HepG2 (cell line): ENCODE data around the gene CDK2AP2. TPM values are rescaled to one million over a fixed set of nuclear protein-coding genes. Genes with fewer than 3 reads are reported as not detected.

Experiments used
- BCL6 ChIP-seq: IDR thresholded peaks from 2 replicates; pipeline ENCODE4 v1.6.1; 2016; ENCODE audit warnings: missing genetic modification reagents, missing compliant biosample characterization
- CBX5 ChIP-seq: sonication (generic); formaldehyde crosslinking; IDR thresholded peaks from 2 replicates; pipeline ENCODE4 v1.4.0; 2020; ENCODE audit warnings: missing genetic modification reagents, borderline replicate concordance
- CHD4 ChIP-seq: fragments of 200-600 bp; sonication (generic); IDR thresholded peaks from 2 replicates; pipeline ENCODE4 v1.7.0; 2017; ENCODE audit warnings: mild to moderate bottlenecking, low read length, borderline replicate concordance
- CREM ChIP-seq, 2 experiments: sonication (generic) in 1 of 2; formaldehyde crosslinking in 1 of 2; IDR thresholded peaks; 2 replicates each; pipeline versions ENCODE4 v1.4.0 to v1.6.1; 2016 to 2020; ENCODE audit warnings: antibody characterized with exemption in 1 of 2, mild to moderate bottlenecking in 1 of 2, missing genetic modification reagents in 1 of 2
- ERF ChIP-seq: IDR thresholded peaks from 2 replicates; pipeline ENCODE4 v1.6.1; 2018; ENCODE audit warnings: missing biosample characterization, missing genetic modification reagents
- GPBP1L1 ChIP-seq: sonication (generic); formaldehyde crosslinking; IDR thresholded peaks from 2 replicates; pipeline ENCODE4 v1.5.0; 2020; ENCODE audit warnings: mild to moderate bottlenecking, missing genetic modification reagents
- IKZF1 ChIP-seq: fragments of 450-650 bp; IDR thresholded peaks from 2 replicates; pipeline ENCODE4 v1.7.1; 2016
- KLF9 ChIP-seq: IDR thresholded peaks from 2 replicates; pipeline ENCODE4 v1.6.1; 2016; ENCODE audit warnings: low read depth
- MED1 ChIP-seq: sonication (generic); formaldehyde crosslinking; IDR thresholded peaks from 2 replicates; pipeline ENCODE4 v1.4.0; 2020; ENCODE audit warnings: missing genetic modification reagents
- NR1H2 ChIP-seq: sonication (generic); formaldehyde crosslinking; IDR thresholded peaks from 2 replicates; pipeline ENCODE4 v1.8.1; 2022; ENCODE audit warnings: low read depth, missing genetic modification reagents, borderline replicate concordance
- RBM22 ChIP-seq: fragments of 200-400 bp; formaldehyde crosslinking; optimal IDR thresholded peaks from 2 replicates; pipeline ENCODE3; 2017; ENCODE audit warnings: mild to moderate bottlenecking, low read length, moderate library complexity
- RFXAP ChIP-seq: sonication (generic); formaldehyde crosslinking; IDR thresholded peaks from 2 replicates; pipeline ENCODE4 v1.4.0; 2020; ENCODE audit warnings: missing genetic modification reagents, borderline replicate concordance
- SNAPC5 ChIP-seq: sonication (generic); formaldehyde crosslinking; IDR thresholded peaks from 2 replicates; pipeline ENCODE4 v1.8.1; 2023; ENCODE audit warnings: mild to moderate bottlenecking, missing genetic modification reagents, borderline replicate concordance
- TOPORS ChIP-seq: sonication (generic); formaldehyde crosslinking; IDR thresholded peaks from 2 replicates; pipeline ENCODE4 v1.8.0; 2023; ENCODE audit warnings: mild to moderate bottlenecking, missing genetic modification reagents
- ZNF282 ChIP-seq: fragments of 450-650 bp; IDR thresholded peaks from 2 replicates; pipeline ENCODE4 v1.6.1; 2018; ENCODE audit not compliant: partially characterized antibody
- ZNF619 ChIP-seq: sonication (generic); formaldehyde crosslinking; IDR thresholded peaks from 2 replicates; pipeline ENCODE4 v1.4.0; 2020; ENCODE audit warnings: mild to moderate bottlenecking, missing genetic modification reagents
- polyA plus RNA-seq, 8 experiments: library from polyadenylated mRNA; depleted of rRNA in 3 of 8; stranded (reverse) in 7 of 8; unstranded in 1 of 8; fragments of >200 nt; fragmentation: Illumina TruSeq in 4 of 8; extraction: Trizol in 4 of 8; gene quantifications; 2 replicates each; pipeline versions ENCODE4 v1.2.1 to v1.2.3, GENCODE V29; 2011 to 2016; ENCODE audit warnings: low read depth in 4 of 8, missing spikeins in 1 of 8, mixed read lengths in 1 of 8; ENCODE audit not compliant: insufficient read depth in 1 of 8
- total RNA-seq, 5 experiments: library from RNA; depleted of rRNA; stranded (reverse); fragments of >200 nt; fragmentation: Illumina TruSeq; extraction: Trizol; gene quantifications; 2 replicates each; pipeline ENCODE4 v1.2.3, GENCODE V29; 2016; ENCODE audit warnings: low read depth in 1 of 5
- TF ChIP-seq, protein P1 (sequence below): sonication (generic); formaldehyde crosslinking; IDR thresholded peaks from 2 replicates; pipeline ENCODE4 v1.5.1; 2020; ENCODE audit warnings: mild to moderate bottlenecking, missing genetic modification reagents, borderline replicate concordance
- TF ChIP-seq, protein P2 (sequence below): sonication (generic); formaldehyde crosslinking; IDR thresholded peaks from 2 replicates; pipeline ENCODE4 v1.5.1; 2020; ENCODE audit warnings: missing genetic modification reagents, mild to moderate bottlenecking, borderline replicate concordance
- TF ChIP-seq, protein P3 (sequence below): sonication (generic); formaldehyde crosslinking; IDR thresholded peaks from 2 replicates; pipeline ENCODE4 v1.5.0; 2020; ENCODE audit warnings: missing genetic modification reagents, mild to moderate bottlenecking, borderline replicate concordance
- TF ChIP-seq, protein P4 (sequence below): sonication (generic); formaldehyde crosslinking; IDR thresholded peaks from 2 replicates; pipeline ENCODE4 v1.9.0; 2022; ENCODE audit warnings: low read depth, missing genetic modification reagents

The CDK2AP2 gene
- total and polyA plus RNA-seq, 2 of the 13 experiments (the other 11 are each of a cell fraction or from before 2014, with no cell fraction given), result 15.0 to 23.2 TPM

DNA sequence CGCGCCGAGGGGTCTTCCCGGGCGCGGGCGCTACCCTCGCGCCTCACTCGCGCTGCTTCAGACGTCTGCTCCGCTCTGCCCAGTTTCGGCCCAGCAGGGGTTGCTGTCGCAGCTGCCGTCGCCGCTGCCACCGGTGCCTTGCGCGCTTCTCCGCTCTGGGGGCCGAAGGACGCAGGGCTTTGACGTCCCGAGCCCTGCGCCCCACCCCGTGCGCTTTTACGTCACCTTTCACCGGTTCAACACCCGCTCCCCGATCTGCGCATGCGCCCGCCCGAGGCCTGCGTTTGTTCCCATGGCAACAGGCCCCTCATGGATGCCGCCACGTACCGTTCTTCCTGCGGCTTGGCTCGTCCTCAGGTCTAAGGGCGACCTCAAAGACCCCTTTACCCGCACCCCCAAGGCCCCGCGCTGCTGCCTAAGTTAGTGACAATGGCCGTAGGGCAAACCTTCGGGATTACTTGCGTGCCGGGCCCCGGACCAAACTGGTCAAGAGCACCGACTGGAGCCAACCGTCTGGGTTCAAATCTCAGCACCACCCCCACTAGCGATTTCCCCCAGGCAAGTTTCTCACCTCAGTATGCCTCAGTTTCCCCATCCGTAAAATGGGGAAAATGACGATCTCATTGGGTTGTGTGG, 642 bp upstream of the CDK2AP2 start (continued):
- TF ChIP-seq, protein P1, sequence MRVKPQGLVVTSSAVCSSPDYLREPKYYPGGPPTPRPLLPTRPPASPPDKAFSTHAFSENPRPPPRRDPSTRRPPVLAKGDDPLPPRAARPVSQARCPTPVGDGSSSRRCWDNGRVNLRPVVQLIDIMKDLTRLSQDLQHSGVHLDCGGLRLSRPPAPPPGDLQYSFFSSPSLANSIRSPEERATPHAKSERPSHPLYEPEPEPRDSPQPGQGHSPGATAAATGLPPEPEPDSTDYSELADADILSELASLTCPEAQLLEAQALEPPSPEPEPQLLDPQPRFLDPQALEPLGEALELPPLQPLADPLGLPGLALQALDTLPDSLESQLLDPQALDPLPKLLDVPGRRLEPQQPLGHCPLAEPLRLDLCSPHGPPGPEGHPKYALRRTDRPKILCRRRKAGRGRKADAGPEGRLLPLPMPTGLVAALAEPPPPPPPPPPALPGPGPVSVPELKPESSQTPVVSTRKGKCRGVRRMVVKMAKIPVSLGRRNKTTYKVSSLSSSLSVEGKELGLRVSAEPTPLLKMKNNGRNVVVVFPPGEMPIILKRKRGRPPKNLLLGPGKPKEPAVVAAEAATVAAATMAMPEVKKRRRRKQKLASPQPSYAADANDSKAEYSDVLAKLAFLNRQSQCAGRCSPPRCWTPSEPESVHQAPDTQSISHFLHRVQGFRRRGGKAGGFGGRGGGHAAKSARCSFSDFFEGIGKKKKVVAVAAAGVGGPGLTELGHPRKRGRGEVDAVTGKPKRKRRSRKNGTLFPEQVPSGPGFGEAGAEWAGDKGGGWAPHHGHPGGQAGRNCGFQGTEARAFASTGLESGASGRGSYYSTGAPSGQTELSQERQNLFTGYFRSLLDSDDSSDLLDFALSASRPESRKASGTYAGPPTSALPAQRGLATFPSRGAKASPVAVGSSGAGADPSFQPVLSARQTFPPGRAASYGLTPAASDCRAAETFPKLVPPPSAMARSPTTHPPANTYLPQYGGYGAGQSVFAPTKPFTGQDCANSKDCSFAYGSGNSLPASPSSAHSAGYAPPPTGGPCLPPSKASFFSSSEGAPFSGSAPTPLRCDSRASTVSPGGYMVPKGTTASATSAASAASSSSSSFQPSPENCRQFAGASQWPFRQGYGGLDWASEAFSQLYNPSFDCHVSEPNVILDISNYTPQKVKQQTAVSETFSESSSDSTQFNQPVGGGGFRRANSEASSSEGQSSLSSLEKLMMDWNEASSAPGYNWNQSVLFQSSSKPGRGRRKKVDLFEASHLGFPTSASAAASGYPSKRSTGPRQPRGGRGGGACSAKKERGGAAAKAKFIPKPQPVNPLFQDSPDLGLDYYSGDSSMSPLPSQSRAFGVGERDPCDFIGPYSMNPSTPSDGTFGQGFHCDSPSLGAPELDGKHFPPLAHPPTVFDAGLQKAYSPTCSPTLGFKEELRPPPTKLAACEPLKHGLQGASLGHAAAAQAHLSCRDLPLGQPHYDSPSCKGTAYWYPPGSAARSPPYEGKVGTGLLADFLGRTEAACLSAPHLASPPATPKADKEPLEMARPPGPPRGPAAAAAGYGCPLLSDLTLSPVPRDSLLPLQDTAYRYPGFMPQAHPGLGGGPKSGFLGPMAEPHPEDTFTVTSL (CRISPR knock-in tag), result no peak
- TF ChIP-seq MED1 (CRISPR knock-in tag) (peak; percentile 64), ERF (CRISPR knock-in tag) (peak; percentile 76; the same call in 1 of the 2 replicates), CBX5 (CRISPR knock-in tag) (peak; percentile 35; the same call in 1 of the 2 replicates), KLF9 (no peak), TOPORS (no peak), RBM22 (peak; percentile 90), BCL6 (no peak), RFXAP (peak; percentile 73), IKZF1 (no peak), ZNF619 (CRISPR knock-in tag) (no peak), NR1H2 (CRISPR knock-in tag) (no peak), CREM (IDR thresholded peaks at IDR 0.05) (peak; percentile 87), CREM (CRISPR knock-in tag; IDR thresholded peaks at IDR 0.05) (peak; percentile 48; the same call in 1 of the 2 replicates), GPBP1L1 (CRISPR knock-in tag) (no peak), SNAPC5 (CRISPR knock-in tag) (no peak), CHD4 (0 out of 2 replicates have a peak, but pooled peaks have one; percentile 5), ZNF282 (no peak)
- TF ChIP-seq, protein P2, sequence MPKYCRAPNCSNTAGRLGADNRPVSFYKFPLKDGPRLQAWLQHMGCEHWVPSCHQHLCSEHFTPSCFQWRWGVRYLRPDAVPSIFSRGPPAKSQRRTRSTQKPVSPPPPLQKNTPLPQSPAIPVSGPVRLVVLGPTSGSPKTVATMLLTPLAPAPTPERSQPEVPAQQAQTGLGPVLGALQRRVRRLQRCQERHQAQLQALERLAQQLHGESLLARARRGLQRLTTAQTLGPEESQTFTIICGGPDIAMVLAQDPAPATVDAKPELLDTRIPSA (CRISPR knock-in tag), result no peak
- TF ChIP-seq, protein P3, sequence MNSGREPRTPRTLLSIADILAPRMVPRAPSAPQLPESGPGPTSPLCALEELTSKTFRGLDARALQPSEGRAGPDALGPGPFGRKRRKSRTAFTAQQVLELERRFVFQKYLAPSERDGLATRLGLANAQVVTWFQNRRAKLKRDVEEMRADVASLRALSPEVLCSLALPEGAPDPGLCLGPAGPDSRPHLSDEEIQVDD (CRISPR knock-in tag), result no peak
- TF ChIP-seq, protein P4, sequence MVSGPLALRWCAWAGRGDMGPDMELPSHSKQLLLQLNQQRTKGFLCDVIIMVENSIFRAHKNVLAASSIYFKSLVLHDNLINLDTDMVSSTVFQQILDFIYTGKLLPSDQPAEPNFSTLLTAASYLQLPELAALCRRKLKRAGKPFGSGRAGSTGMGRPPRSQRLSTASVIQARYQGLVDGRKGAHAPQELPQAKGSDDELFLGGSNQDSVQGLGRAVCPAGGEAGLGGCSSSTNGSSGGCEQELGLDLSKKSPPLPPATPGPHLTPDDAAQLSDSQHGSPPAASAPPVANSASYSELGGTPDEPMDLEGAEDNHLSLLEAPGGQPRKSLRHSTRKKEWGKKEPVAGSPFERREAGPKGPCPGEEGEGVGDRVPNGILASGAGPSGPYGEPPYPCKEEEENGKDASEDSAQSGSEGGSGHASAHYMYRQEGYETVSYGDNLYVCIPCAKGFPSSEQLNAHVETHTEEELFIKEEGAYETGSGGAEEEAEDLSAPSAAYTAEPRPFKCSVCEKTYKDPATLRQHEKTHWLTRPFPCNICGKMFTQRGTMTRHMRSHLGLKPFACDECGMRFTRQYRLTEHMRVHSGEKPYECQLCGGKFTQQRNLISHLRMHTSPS (CRISPR knock-in tag), result 0 out of 2 replicates have a peak, but pooled peaks have one; percentile 30
